ENCODE data around the gene ZRANB3. TPM values are rescaled to one million over a fixed set of nuclear protein-coding genes. Genes with fewer than 3 reads are reported as not detected.
"Not testable (repeated sequence)": the region's sequence is repeated elsewhere in the genome, so short reads cannot be mapped to it uniquely, and the experiment has no call there.

ZRANB3 gene
- total RNA-seq, 1 donor from 2014 or later: 2.2 TPM

DNA sequence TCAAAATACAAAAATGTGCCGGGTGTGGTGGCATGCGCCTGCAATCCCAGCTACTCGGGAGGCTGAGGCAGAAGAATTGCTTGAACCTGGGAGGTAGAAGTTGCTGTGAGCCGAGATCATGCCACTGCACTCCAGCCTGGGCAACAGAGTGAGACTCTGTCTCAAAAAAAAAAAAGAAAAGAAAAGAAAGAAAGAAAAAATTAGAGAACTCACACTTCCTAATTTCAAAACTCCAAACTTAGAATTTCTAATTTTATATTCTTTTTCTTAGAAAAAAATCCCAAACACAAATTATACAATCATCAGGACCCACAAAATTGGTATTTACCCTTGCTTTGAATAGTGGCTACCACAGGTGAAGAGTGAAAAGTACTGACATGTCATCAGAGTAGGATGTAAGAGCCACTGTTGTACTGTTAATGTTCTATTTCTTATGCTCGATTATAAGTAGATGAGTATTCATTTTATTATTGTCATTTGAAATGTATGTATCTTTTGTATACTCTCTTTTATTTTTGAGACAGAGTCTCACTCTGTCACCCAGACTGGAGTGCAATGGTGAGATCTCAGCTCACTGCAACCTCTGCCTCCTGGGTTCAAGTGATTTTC is 182.8 kb downstream of the ZRANB3 start:
- DNase-seq (ENCODE audit: extremely low read depth, low read depth, low spot score): not testable (repeated sequence)

DNA sequence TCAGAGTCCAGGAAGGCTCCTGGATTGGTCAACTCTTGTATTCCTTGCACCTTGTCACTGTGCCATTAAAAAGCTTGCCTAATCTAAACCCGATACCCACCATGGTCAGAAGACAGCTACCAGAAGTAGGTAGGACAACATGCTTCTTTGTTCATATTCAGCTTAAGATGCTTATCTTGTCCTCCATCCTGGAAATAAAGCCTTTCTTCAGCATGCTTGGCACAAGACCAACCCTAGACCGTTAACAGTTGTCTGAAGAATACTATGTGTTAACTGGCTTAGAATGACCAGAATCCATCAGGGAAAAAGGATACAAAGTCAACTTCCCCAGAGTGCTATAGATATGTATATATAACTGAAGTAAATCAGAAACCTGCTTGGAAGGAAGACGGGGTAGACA is 193.9 kb downstream of the ZRANB3 start:
- DNase-seq (ENCODE audit: extremely low read depth, low read depth, low spot score): no peak

DNA sequence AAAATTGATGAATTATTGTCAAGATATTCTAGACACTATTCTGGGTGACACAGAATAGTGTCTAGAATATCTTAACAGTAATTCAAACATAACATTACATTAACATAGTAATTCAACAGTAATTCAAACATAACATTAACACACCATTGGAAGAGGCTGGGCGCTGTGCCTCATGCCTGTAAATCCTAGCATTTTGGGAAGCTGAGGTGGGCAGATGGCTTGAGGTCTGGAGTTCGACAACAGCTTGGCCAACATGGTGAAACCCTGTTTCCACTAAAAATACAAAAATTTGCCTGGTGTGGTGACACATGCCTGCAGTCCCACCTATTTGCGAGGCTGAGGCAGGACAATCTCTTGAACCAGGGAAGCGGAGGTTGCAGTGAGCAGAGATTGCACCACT is 195.8 kb downstream of the ZRANB3 start:
- no peak for DNase-seq (ENCODE audit: extremely low read depth, low read depth, low spot score)

DNA sequence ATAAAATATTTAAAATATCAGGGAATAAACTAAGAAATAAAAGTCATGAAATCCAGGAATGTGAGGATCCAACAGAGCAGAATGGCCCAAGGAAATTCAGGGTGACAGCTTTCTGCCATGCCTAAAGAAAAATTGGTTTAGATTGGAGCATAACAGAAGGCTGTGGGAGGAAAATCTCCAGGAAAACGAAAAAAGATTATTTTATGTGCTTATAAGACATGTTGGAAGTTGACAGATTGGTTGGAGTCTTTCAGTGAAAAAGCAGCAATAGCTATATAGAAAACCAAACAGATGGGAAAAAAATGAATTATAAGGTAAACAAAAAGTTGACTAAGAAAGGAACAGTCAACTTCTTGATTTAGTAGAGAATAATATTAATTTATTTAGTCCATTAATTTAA is 203.9 kb downstream of the ZRANB3 start:
- no peak for DNase-seq (ENCODE audit: extremely low read depth, low read depth, low spot score)

DNA sequence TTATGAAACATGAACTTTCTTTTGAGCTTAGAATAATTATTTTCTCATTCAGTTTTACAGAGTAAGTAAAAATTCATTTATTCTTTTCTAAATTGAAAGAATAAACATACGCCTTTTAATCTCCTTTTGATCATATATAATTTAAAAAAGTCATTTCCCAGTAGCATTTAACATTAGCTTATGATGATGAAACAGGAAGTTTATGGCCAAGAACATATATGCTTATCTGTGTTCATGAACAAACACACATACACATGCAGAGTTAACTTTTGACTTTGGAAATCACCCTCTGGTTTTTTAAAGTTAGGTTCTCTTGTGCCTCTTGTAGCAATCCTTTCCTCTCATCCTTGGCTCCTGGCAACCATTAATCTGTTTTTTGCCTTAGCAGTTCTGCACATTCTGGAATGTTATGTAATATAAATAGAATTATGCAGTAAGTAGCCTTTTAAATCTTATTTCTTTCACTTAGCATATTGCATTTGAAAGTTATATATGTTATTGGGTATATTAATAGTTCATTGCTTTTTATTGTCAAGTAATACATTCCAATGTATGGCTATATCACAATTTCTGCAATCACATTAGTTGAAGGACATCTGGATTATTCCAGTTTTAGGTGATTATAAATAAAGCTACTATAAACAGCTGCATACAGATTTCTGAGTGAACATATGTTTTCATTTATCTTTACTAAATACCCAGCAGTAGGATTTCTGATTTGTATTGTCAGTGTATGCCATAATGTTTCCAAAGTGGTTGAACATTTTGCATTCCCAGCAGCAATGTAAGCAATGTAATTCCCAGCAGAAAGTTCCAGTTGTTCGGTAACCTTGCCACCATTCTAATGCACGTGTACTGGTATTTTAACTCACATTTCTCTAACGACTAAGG is 210.3 kb downstream of the ZRANB3 start:
- no peak for DNase-seq (ENCODE audit: extremely low read depth, low read depth, low spot score)

DNA sequence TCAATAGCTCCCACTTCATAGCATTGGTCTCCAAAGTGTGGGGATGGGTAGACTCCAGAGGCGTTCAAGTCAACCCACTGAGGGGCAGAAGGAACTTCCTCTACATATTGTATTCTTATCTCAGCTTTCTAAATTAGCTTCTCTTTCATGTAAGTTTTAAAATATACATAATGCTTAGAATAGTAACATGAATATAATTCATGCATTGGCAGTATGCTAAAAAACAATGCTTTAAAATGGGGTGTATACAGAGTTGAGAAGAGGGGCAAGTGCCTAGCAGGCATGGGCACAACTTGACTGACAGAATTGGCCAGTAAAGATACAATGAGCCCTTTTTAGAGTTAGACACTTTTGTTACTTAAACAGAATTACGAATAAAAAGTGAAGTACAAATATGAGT is 212.2 kb downstream of the ZRANB3 start:
- DNase-seq (ENCODE audit: extremely low read depth, low read depth, low spot score): no peak

DNA sequence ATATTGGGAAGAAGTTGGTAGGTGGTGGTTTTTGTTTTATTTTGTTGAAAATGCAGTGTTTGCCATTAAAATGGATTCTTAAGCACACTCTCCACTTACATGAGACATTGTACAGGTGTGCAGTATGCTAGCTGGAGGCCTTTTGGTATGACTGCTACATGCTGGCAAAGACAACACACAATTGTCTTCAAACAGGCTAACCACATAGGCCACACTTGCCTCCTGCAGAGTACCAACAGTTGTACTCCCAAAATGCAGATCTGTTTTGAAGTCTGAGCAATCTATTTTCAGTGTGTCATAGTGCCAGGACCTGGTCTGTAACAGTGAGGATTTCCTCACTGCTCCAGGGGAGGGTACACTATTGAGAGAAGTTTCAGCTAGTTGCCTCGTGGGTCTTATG is 213.6 kb downstream of the ZRANB3 start:
- no peak for DNase-seq (ENCODE audit: extremely low read depth, low read depth, low spot score)

DNA sequence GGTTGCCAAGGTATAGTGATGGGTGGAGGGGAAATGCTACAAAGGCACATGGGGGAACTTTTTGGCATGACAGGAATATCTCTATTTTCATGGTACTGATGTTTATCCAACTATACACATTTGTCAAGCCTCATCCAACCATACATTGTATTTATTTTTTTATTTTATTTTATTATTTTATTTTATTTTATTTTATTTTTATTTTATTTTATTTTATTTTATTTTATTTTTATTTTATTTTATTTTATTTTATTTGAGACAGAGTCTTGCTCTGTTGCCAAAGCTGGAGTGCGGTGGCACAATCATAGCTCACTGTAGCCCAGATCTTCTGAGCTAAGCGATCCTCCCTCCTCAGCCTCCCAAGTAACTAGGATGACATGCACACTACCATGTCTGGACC is 219.1 kb downstream of the ZRANB3 start:
- no peak for DNase-seq (ENCODE audit: extremely low read depth, low read depth, low spot score)

DNA sequence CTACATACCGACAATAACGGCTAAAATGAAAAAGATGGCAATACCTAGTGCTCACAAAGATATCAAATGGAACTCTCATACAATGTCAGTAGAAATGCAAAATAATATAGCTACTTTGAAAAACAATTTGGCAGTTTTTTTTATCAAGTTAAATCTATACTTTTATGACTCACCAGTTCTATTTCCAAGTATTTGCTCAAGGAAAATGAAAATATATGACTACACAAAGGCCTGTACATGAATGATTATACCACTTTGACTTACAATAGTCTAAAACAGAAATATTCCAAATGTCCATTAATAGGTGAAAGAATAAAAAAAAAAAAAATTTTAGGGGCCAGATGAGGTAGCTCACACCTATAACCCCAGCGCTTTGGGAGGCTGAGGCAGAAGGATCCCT is 219.8 kb downstream of the ZRANB3 start:
- DNase-seq (ENCODE audit: extremely low read depth, low read depth, low spot score): no peak

DNA sequence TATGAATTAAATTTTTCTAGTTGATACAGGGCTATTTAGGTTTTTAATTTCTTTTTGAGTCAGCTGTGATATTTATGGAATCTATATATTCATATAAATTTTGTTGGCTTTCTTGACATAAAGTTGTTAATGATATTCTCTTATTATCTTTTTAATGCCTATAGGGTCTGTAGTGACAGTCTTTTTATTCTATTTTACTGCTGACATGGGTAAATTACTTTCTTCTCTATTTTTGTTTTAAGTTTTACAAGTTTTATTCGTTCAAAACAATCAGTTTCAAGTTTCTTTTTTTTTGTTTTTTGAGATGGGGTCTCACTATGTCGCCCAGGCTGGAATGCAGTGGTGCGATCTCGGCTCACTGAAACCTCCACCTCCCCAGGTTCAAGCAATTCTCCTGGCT is 226.3 kb downstream of the ZRANB3 start:
- no peak for DNase-seq (ENCODE audit: extremely low read depth, low read depth, low spot score)

DNA sequence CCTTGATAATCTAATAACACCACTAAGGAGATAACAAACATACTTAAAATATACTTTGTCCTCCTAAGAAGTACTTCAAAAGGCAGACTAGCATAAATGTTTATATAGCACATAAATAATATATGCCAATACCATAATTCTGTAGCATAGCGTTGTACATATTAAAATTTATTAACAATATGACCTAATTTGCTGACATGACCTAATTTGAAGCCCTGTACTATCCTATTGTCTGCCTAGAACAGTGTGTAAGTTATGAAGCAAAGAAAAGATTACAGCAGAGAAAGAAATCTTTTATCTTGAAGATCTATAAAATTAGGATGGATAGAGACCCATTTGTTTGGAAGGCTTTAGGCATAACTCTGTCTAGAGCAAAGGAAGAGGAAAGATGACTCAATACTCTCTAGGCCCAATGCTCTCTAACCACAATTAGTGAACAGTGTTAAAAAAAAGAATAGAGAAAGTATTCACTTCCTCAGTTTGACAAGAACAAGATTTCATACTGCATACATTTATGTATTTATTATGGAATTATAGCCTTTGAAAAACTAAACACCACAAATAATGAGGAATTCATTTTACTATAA is 231.3 kb downstream of the ZRANB3 start:
- peak; percentile 4 for DNase-seq (ENCODE audit: extremely low read depth, low read depth, low spot score)

DNA sequence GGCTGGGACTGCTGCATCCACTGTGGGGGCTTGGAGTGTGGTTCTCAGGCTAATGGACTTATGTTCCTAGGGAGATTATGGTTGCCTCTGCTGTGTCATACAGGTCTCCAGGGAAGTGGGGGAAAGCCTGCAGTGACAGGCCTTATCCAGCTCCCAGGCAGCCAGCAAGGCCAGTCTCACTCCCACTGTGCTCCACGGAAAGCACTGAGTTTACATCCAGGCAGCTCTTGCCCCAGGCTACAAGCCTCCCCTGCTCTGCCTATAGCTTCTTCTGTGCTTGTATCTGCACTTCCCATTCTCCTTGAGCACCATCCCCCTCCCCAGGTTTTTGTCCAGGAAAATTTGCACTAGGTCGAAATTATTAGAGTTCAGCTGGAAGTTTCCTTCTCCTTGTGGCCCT is 231.9 kb downstream of the ZRANB3 start:
- DNase-seq (ENCODE audit: extremely low read depth, low read depth, low spot score): no peak

DNA sequence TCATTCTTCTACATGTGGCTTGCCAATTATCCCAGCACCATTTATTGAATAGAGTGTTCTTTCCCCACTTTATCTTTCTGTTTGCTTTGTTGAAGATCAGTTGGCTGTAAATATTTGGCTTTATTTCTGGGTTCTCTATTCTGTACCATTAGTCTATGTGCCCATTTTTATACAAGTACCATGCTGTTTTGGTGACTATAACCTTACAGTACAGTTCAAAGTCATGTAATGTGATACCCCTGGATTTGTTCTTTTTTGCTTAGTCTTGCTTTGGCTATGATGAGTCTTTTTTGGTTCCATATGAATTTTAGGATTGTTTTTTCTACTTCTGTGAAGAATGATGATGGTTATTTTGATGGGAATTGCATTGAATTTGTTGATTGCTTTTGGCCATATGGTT is 243.9 kb downstream of the ZRANB3 start:
- not testable (repeated sequence) for DNase-seq (ENCODE audit: extremely low read depth, low read depth, low spot score)

DNA sequence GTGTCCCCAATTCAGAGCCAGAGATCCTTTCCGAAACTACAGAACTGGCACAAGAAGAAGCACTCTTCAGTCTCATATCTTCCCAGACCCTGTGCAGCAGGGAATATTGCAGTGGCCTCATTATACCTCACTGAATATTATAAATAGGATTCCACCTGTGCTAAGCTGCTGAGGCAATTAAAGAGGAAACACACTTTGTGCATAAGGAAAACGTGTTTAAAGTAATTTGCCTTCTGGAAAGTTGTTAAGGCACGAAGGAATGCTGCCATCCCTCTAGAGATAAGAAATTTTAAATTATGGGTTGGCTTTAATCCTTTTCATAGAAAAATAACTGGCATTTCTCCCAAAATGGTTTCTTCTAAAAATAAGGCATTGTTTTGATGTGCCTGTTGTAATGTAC is 245.6 kb downstream of the ZRANB3 start:
- no peak for DNase-seq (ENCODE audit: extremely low read depth, low read depth, low spot score)

DNA sequence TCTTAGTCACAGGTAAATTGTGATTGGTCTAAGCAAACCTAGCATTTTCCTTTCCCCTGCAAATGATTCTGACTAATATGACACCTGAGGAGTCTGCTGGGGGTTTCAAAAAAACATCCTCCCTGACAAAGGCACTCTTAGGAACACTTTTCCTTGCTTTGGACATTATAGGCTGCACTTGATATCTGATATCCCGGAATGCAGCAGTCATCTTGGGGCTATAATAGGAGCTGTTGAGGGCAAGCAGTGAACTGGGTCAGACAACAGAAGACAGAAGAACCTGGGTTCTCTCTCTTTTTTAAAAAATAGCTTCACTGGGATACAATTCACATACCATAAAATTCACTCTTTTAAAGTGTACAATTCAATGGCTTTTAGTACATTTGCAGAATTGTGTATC is 249.6 kb downstream of the ZRANB3 start:
- no peak for DNase-seq (ENCODE audit: extremely low read depth, low read depth, low spot score)

DNA sequence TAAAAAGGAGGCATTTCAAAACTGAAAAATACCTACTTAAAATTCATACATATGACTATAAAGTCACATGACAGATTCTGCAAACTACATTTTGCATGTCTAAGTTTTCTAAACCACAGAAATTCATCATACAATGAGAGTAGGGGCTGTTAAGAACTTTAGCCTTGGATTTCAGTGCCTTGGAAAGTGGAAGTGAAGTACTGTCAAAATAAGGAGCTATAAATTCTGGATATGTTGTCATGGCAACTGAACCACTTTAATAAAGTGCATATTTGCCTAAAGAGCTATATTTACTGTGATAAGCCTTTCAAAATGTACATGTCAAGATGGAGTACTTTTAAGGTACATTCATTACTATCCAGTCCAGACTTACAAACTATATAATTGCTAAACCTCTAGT is 251.8 kb downstream of the ZRANB3 start:
- no peak for DNase-seq (ENCODE audit: extremely low read depth, low read depth, low spot score)

DNA sequence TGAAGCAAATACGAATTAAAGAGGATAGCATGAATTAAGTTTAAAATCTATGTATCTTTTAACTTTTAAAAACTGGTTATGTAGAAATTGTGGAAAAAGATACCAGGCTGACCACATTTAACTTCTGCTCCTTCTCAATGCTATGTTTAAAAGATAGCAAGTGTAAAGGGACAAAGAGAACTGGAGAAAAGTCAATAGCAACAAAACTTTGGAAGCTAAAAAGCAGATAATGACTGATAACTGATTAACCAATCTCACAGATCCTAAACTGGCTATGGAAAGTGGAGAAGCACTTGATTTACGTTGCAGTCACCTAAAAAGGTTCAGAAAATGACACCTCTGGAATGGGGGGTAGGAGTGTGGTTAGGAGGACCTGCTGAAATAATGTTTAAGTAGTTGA is 254.5 kb downstream of the ZRANB3 start:
- no peak for DNase-seq (ENCODE audit: extremely low read depth, low read depth, low spot score)

DNA sequence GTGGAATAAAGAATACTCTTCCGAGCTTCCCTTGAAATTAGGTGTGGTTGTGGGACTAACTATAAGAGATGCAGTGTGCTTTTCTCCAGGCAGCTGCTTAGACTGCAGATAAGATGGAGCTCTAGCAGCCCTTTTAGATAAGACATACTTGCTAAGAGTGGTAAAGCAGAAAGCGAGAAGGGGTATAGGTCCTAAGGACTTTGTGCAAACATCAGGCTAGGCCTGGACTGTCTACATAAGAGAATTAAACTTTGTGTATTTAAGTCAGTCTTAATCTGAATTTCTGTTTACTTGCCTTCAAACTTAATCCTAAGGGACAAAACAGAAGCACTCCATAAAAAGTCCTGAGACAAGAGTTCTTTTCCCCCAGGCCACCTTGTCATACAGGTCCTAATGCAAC is 260.0 kb downstream of the ZRANB3 start:
- DNase-seq (ENCODE audit: extremely low read depth, low read depth, low spot score): no peak

DNA sequence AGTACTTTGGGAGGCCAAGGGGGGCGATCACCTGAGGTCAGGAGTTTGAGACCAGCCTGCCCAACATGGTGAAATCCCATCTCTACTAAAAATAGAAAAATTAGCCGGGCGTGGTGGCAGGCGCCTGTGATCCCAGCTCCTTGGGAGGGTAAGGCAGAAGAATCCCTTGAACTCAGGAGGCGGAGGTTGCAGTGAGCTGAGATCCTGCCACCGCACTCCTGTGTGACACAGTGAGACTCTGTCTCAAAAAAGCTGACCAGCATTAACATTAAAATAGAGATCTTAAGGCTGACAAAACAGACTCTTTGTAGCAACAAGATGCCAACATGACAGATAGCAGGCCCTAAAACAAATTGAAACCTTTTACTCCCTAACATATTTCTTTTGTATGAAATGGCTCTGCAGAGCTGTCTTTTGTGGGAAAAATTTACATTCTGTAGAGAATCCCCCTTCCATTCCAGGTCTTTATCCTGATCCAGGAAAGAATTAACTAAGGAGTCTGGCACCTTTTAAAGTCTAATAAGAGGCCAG is 265.0 kb downstream of the ZRANB3 start:
- no peak for DNase-seq (ENCODE audit: extremely low read depth, low read depth, low spot score)

DNA sequence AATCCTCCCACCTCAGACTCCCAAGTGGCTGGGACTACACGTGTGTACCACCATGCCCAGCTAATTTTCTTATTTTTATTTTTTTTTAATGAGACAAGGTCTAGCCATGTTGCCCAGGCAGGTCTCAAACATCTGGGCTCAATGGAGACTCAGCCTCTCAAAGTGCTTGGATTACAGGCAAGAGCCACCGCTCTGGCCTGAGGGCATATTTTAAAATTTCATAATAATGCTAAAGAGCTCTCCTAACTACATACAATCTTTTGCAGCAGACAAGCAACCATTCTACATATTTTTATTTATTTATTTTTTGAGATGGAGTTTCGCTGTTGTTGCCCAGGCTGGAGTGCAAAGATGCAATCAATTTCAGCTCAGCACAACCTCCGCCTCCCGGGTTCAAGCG is 271.9 kb downstream of the ZRANB3 start:
- no peak for DNase-seq (ENCODE audit: extremely low read depth, low read depth, low spot score)

DNA sequence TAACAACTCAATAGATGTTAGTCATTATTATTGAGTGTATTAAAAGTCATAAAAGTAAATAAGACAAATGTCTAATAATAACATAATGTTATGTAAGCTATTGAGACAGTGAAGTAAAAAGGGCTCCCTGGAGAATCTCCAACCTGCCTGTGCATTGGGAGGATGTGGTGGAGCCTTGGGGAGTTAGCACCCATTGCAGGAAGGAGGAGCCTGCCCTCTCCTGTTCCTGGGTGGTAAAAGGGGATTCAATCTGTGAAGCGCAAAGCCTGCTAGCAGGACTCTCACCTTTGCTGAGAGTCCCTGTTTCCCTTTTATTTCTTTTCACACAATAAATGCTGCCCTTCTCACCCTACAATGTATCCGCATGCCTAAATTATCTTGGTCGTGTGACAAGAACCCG is 272.8 kb downstream of the ZRANB3 start:
- no peak for DNase-seq (ENCODE audit: extremely low read depth, low read depth, low spot score)

Measured in glomerular endothelial cell (primary cell).